H1 (cell line): ENCODE measurements around the gene NKD2. TPM values are rescaled to one million over a fixed set of nuclear protein-coding genes. Genes with fewer than 3 reads are reported as not detected.

Experiments
- CTCF ChIA-PET: fragments of 300-600 bp; sonication (Branson Sonifier 250); formaldehyde crosslinking; loops from one replicate; lab custom pipeline; 2021; ENCODE audit not compliant: partially characterized antibody; lab: Charles Lee
- POLR2A ChIA-PET: fragments of 300-600 bp; sonication (Branson Sonifier 250); formaldehyde crosslinking; loops from one replicate; lab custom pipeline; 2021; ENCODE audit warnings: inconsistent platforms; ENCODE audit not compliant: partially characterized antibody; lab: Charles Lee
- DNase-seq, 2 experiments: peaks; one replicate each; pipeline versions ENCODE4 v3.0.0 to v3.0.0-alpha.2; 2010 to 2022; ENCODE audit warnings: low spot score in 2 of 2, low read depth in 1 of 2, mixed read lengths in 1 of 2
- FAIRE-seq: peaks from 2 replicates; lab custom pipeline; 2011; peaks lifted over from hg19 to GRCh38; lab: Jason Lieb, UNC
- H2AFZ ChIP-seq: 2 replicates; pipeline ENCODE4 v1.8.1; 2012; ENCODE audit warnings: low read length, inconsistent platforms
- H2AK5ac ChIP-seq: 2 replicates; pipeline ENCODE4 v1.6.1; 2013; ENCODE audit warnings: low read depth, low read length
- H2BK120ac ChIP-seq: replicated peaks from 2 replicates; pipeline ENCODE3; 2013; ENCODE audit warnings: low read depth, low read length, inconsistent platforms
- H2BK12ac ChIP-seq: 2 replicates; pipeline ENCODE4 v1.6.1; 2013; ENCODE audit warnings: low read depth, low read length
- H2BK15ac ChIP-seq: 2 replicates; pipeline ENCODE4 v1.6.1; 2013; ENCODE audit warnings: low read length
- H2BK20ac ChIP-seq: 2 replicates; pipeline ENCODE4 v1.6.1; 2013; ENCODE audit warnings: low read length
- H2BK5ac ChIP-seq: 2 replicates; pipeline ENCODE4 v1.6.1; 2013; ENCODE audit warnings: low read depth, low read length
- H3K14ac ChIP-seq: 2 replicates; pipeline ENCODE4 v1.6.1; 2013; ENCODE audit warnings: inconsistent platforms; ENCODE audit not compliant: insufficient read length
- H3K18ac ChIP-seq: 2 replicates; pipeline ENCODE4 v1.6.1; 2013; ENCODE audit warnings: low read length; ENCODE audit errors: extremely low read depth
- H3K23ac ChIP-seq: 2 replicates; pipeline ENCODE4 v1.6.1; 2013; ENCODE audit warnings: inconsistent platforms; ENCODE audit not compliant: insufficient read length
- H3K23me2 ChIP-seq: 2 replicates; pipeline ENCODE4 v1.6.1; 2013; ENCODE audit warnings: low read depth, low read length
- H3K27ac ChIP-seq: 2 replicates; pipeline ENCODE4 v1.6.1; 2011; ENCODE audit warnings: low read depth, low read length, inconsistent platforms
- H3K27me3 ChIP-seq, 4 experiments: replicated peaks in 1 of 4; 1 replicate in 1 of 4; 2 replicates in 3 of 4; pipeline versions ENCODE4 v1.6.1 to v1.8.1; 2011 to 2013; ENCODE audit warnings: low read length in 3 of 4, mild to moderate bottlenecking in 3 of 4, inconsistent platforms in 2 of 4, mixed read lengths in 2 of 4, moderate library complexity in 1 of 4; ENCODE audit not compliant: control insufficient read depth in 3 of 4, insufficient read depth in 3 of 4; ENCODE audit errors: extremely low read depth in 1 of 4
- H3K36me3 ChIP-seq, 4 experiments: 2 replicates each; pipeline versions ENCODE4 v1.6.1 to v1.8.1; 2011 to 2013; ENCODE audit warnings: mild to moderate bottlenecking in 4 of 4, low read length in 3 of 4, moderate library complexity in 2 of 4, control low read depth in 1 of 4, inconsistent platforms in 1 of 4; ENCODE audit not compliant: insufficient read depth in 4 of 4, control insufficient read depth in 2 of 4
- H3K4ac ChIP-seq: replicated peaks from 2 replicates; pipeline ENCODE3; 2013; ENCODE audit warnings: low read length, low read depth, mixed read lengths, inconsistent platforms; ENCODE audit not compliant: insufficient read length
- H3K4me1 ChIP-seq, 4 experiments: replicated peaks in 1 of 4; 1 replicate in 1 of 4; 2 replicates in 3 of 4; pipeline versions ENCODE4 v1.6.1 to v1.8.1; 2011 to 2013; ENCODE audit warnings: low read length in 3 of 4, inconsistent platforms in 2 of 4, mixed read lengths in 1 of 4; ENCODE audit not compliant: insufficient read depth in 4 of 4, control insufficient read depth in 3 of 4
- H3K4me2 ChIP-seq, 2 experiments: 2 replicates each; pipeline versions ENCODE4 v1.6.1 to v1.8.1; 2011 to 2013; ENCODE audit warnings: low read depth in 2 of 2, low read length in 2 of 2, control low read depth in 1 of 2, inconsistent platforms in 1 of 2, mild to moderate bottlenecking in 1 of 2; ENCODE audit not compliant: insufficient read depth in 1 of 2
- H3K4me3 ChIP-seq, 4 experiments: fragments of 200-600, 300-600 bp in 1 of 4; sonication (generic), shearing (Covaris generic), sonication (Bioruptor Twin) in 1 of 4; 2 replicates each; pipeline versions ENCODE4 v1.5.1 to v1.8.1; 2011 to 2016; ENCODE audit warnings: low read length in 4 of 4, low read depth in 3 of 4, control low read depth in 2 of 4, inconsistent platforms in 2 of 4, mild to moderate bottlenecking in 2 of 4, mixed read lengths in 1 of 4, moderate library complexity in 1 of 4; ENCODE audit not compliant: insufficient read depth in 2 of 4; ENCODE audit errors: extremely low read depth in 1 of 4
- H3K56ac ChIP-seq: replicated peaks from 2 replicates; pipeline ENCODE3; 2013; ENCODE audit warnings: low read depth, mild to moderate bottlenecking, mixed read lengths, low read length, inconsistent platforms; ENCODE audit not compliant: insufficient read length
- H3K79me1 ChIP-seq: 2 replicates; pipeline ENCODE4 v1.6.1; 2013; ENCODE audit warnings: low read depth, low read length, control low read depth
- H3K79me2 ChIP-seq, 2 experiments: 2 replicates each; pipeline versions ENCODE4 v1.6.1 to v1.8.1; 2012 to 2013; ENCODE audit warnings: low read length in 2 of 2, mild to moderate bottlenecking in 2 of 2, inconsistent platforms in 1 of 2; ENCODE audit not compliant: insufficient read depth in 2 of 2, control insufficient read depth in 1 of 2
- H3K9ac ChIP-seq, 4 experiments: replicated peaks in 1 of 4; 1 replicate in 1 of 4; 2 replicates in 3 of 4; pipeline versions ENCODE4 v1.6.1 to v1.8.1; 2011 to 2013; ENCODE audit warnings: low read depth in 3 of 4, low read length in 3 of 4, control low read depth in 2 of 4, mild to moderate bottlenecking in 2 of 4, moderate library complexity in 2 of 4, inconsistent platforms in 1 of 4; ENCODE audit errors: extremely low read depth in 1 of 4
- H3K9me3 ChIP-seq, 2 experiments: 2 replicates each; pipeline versions ENCODE4 v1.6.1 to v1.8.1; 2012 to 2013; ENCODE audit warnings: mild to moderate bottlenecking in 2 of 2, moderate library complexity in 2 of 2, control low read depth in 1 of 2, inconsistent platforms in 1 of 2, low read depth in 1 of 2, low read length in 1 of 2, mixed read lengths in 1 of 2; ENCODE audit not compliant: insufficient read depth in 2 of 2
- H4K20me1 ChIP-seq, 2 experiments: replicated peaks in 1 of 2; 2 replicates each; pipeline versions ENCODE3 to v1.8.1; 2011 to 2013; ENCODE audit warnings: inconsistent platforms in 2 of 2, low read length in 2 of 2, mild to moderate bottlenecking in 1 of 2; ENCODE audit not compliant: insufficient read depth in 2 of 2, control insufficient read depth in 1 of 2
- H4K5ac ChIP-seq: 2 replicates; pipeline ENCODE4 v1.6.1; 2013; ENCODE audit warnings: low read length, low read depth, mixed read lengths, inconsistent platforms; ENCODE audit not compliant: insufficient read length
- H4K8ac ChIP-seq: 2 replicates; pipeline ENCODE4 v1.8.0; 2013; ENCODE audit warnings: mild to moderate bottlenecking, moderate library complexity, low read length, inconsistent platforms; ENCODE audit not compliant: insufficient read depth; ENCODE audit errors: extremely low read depth
- H4K91ac ChIP-seq: replicated peaks from 2 replicates; pipeline ENCODE3; 2013; ENCODE audit warnings: low read length, mixed read lengths, inconsistent platforms; ENCODE audit not compliant: insufficient read length
- CTCF ChIP-seq, 3 experiments: IDR thresholded peaks; 1 replicate in 2 of 3; 2 replicates in 1 of 3; pipeline versions ENCODE4 v1.5.1 to v1.6.1; 2011; ENCODE audit warnings: low read length in 3 of 3, mild to moderate bottlenecking in 3 of 3, inconsistent platforms in 2 of 3, low read depth in 1 of 3, moderate library complexity in 1 of 3; ENCODE audit not compliant: insufficient read depth in 1 of 3; ENCODE audit errors: control extremely low read depth in 1 of 3
- HDAC2 ChIP-seq, 2 experiments: fragments of 300-600 bp in 1 of 2; sonication (generic) in 1 of 2; IDR thresholded peaks; 2 replicates each; pipeline ENCODE4 v1.6.1; 2011 to 2012; ENCODE audit warnings: low read depth in 2 of 2, low read length in 2 of 2, mild to moderate bottlenecking in 2 of 2, moderate library complexity in 2 of 2, borderline replicate concordance in 1 of 2, inconsistent platforms in 1 of 2
- POU5F1 ChIP-seq: IDR thresholded peaks from 2 replicates; pipeline ENCODE4 v1.6.1; 2011; ENCODE audit warnings: low read depth, mild to moderate bottlenecking, low read length, moderate library complexity
- USF2 ChIP-seq: IDR thresholded peaks from 2 replicates; pipeline ENCODE4 v1.6.1; 2011; ENCODE audit warnings: low read length, improper control_type of control experiment
- WGBS, 2 experiments: shearing (Covaris generic) in 1 of 2; methylation state at CpG; one replicate each; pipeline versions ENCODE4 v1.1.6 to v1.1.7; 2013 to 2015; ENCODE audit warnings: low lambda C conversion rate in 2 of 2, mixed read lengths in 2 of 2, inconsistent platforms in 1 of 2, low coverage in 1 of 2, missing lambda C conversion rate in 1 of 2; ENCODE audit not compliant: insufficient replicate concordance in 2 of 2, insufficient coverage in 1 of 2, insufficient read length in 1 of 2; ENCODE audit errors: extremely low coverage in 1 of 2, missing lambda C conversion rate in 1 of 2; 5-methylcytosine and 5-hydroxymethylcytosine counted together
- polyA plus RNA-seq, 7 experiments: library from polyadenylated mRNA; depleted of rRNA in 3 of 7; stranded (reverse) in 5 of 7; unstranded in 2 of 7; fragments of >200 nt in 5 of 7; fragments of 200-250 nt in 2 of 7; gene quantifications; 1 replicate in 5 of 7; 2 replicates in 1 of 7; 4 replicates in 1 of 7; pipeline versions ENCODE4 v1.2.1 to v1.2.3, GENCODE V29; 2011 to 2013; ENCODE audit warnings: missing spikeins in 2 of 7, mixed read lengths in 2 of 7
- total RNA-seq: library from RNA; stranded (reverse); fragmentation: NEBNext Ultra II Directional; extraction: Animal tissue kit (Norgen Biotek cat#: 25700); gene quantifications from 2 replicates; pipeline ENCODE4 v1.2.1, GENCODE V29; 2021

Gene NKD2
- total and polyA plus RNA-seq, 2 of the 8 experiments (the other 6 are each of a cell fraction or from before 2014, with no cell fraction given) = 5.5 to 7.9 TPM

GRCh38 chr5:1034421-1034905, 25.9 kb downstream of the NKD2 start:
- H2AK5ac ChIP-seq = no peak overlapping the region
- no peak overlapping the region; the same call in 1 of the 2 replicates for H3K27ac ChIP-seq
- no peaks in the 10 kb centered on the region for H3K79me1 ChIP-seq
- no peak overlapping the region for H4K5ac ChIP-seq
- H3K4me3 ChIP-seq = no peak overlapping the region
- peaks cover 0 to 4% of the 10 kb centered on the region in 2 experiments for H4K20me1 ChIP-seq
- H3K56ac ChIP-seq = no peak overlapping the region
- no peak overlapping the region for H3K14ac ChIP-seq
- H3K27me3 ChIP-seq = no peaks in the 10 kb centered on the region
- TF ChIP-seq POU5F1 (no peak), HDAC2 (IDR thresholded peaks at IDR 0.05; ENCODE audit: borderline replicate concordance in 1 of 2, low read depth in 2 of 2, low read length in 2 of 2) (no peak), USF2 (no peak), CTCF (IDR thresholded peaks at IDR 0.05; ENCODE audit: control extremely low read depth in 1 of 3, insufficient read depth in 1 of 3, low read depth in 1 of 3, low read length in 3 of 3) (peak in 1 of 3 experiments; percentile 1; a peak in 1 of 4 replicates)
- H2BK5ac ChIP-seq = no peak overlapping the region
- H3K23ac ChIP-seq = no peak overlapping the region
- H4K91ac ChIP-seq = no peak overlapping the region
- 94% methylated on average over 16 of the region's 17 CpGs; no CpG with 5 or more reads in 1 of the 2 experiments for WGBS, 2 experiments
- FAIRE-seq (no peak), DNase-seq (no peak)
- no peak overlapping the region for H2BK120ac ChIP-seq
- H3K79me2 ChIP-seq = no peaks in the 10 kb centered on the region
- no peak overlapping the region for H3K4ac ChIP-seq
- H3K4me2 ChIP-seq = no peak overlapping the region
- peaks cover 1% of the 10 kb centered on the region; the same call in 1 of the 2 replicates for H3K23me2 ChIP-seq
- peaks cover 0 to 3% (median 1%) of the 10 kb centered on the region in 4 experiments; a peak in 3 of 7 replicates for H3K4me1 ChIP-seq
- no peak overlapping the region for H2BK20ac ChIP-seq
- no peak overlapping the region for H2AFZ ChIP-seq
- H2BK12ac ChIP-seq = no peak overlapping the region
- ChIA-PET CTCF (interaction anchor here (1.0 to 2.2 kb wide), 8 partner anchors 15 to 133 kb away, joined by 3 to 10 read pairs (median 3); no protein-coding TSS in a partner anchor), POLR2A (interaction anchor here (1.1 to 1.3 kb wide), 2 partner anchors 45 to 81 kb away, joined by 3 to 4 read pairs; no protein-coding TSS in a partner anchor)
- no peak overlapping the region for H3K9ac ChIP-seq
- no peaks in the 10 kb centered on the region for H3K36me3 ChIP-seq
- H2BK15ac ChIP-seq = no peak overlapping the region
- peak overlapping the region; percentile 1; the same call in 1 of the 2 replicates for H4K8ac ChIP-seq
- no peak overlapping the region for H3K18ac ChIP-seq
- no peaks in the 10 kb centered on the region; a peak in 1 of 4 replicates for H3K9me3 ChIP-seq
